ENCODE results near the gene GOLGA6L24.
A peak's percentile ranks its signal among the peaks of the same experiment; 100 is the strongest.
"Not testable (repeated sequence)": the region's sequence is repeated elsewhere in the genome, so short reads cannot be mapped to it uniquely, and the experiment has no call there.

The GOLGA6L24 gene, protein sequence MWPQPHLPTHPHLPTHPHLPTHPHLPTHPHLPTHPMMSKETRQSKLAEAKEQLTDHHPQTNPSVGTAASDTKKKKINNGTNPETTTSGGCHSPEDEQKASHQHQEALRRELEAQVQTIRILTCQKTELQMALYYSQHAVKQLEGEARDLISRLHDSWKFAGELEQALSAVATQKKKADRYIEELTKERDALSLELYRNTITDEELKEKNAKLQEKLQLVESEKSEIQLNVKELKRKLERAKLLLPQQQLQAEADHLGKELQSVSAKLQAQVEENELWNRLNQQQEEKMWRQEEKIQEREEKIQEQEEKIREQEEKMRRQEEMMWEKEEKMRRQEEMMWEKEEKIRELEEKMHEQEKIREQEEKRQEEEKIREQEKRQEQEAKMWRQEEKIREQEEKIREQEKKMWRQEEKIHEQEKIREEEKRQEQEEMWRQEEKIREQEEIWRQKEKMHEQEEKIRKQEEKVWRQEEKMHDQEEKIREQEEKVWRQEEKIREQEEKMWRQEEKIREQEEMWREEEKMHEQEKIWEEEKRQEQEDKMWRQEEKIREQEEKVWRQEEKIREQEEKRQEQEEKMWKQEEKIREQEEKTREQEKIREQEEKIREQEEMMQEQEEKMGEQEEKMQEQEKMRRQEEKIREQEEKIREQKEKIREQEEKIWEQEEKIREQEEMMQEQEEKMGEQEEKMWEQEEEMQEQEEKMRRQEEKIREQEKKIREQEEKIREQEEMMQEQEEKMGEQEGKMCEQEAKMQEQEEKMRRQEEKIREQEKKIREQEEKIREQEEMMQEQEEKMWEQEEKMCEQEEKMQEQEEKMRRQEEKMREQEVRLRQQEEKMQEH

GRCh38 chr15:28357984-28358383, at the start of gene GOLGA6L24:
GOLGA6L24 (minus strand) TSS chr15:28358084; CDS start chr15:28358023, 61 bp downstream.
- not testable (repeated sequence) for H3K9ac ChIP-seq (ENCODE audit: insufficient read length); H3K27ac ChIP-seq; H3K4me3 ChIP-seq; DNase-seq (ENCODE audit: low read depth, low spot score); H3K36me3 ChIP-seq (ENCODE audit: insufficient read depth, low read length); H3K9me3 ChIP-seq (ENCODE audit: low read depth, low read length)

DNA sequence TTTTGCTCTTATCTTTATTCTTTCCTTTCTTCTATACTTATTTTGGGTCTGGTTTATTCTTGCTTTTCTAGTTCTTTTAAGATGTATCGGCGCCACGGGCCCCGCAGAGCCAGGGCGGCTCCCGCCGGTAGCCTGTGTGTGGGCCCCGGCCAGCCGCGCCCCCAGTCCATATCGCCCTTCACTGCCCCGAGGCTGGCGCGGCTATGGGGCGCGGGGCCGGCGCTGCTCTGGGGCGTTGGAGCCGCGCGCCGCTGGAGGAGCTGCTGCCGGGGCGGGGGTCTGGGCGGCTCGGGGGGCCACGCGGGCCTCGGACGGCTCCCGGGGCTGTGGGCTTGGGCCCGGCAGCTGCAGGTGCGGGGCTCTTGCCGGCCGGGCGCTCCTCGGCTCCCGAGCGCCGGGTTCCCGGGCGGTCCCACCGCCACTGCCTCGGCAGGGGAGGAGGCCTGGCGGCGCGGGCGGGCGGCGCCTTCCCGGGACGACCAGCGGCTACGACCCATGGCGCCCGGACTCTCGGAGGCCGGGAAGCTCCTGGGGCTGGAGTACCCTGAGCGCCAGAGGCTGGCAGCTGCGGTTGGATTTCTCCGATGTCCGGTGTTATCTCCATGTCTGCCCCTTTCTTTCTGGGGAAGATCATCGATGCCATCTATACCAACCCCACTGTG, 45.0 kb upstream of the GOLGA6L24 start:
- not testable (repeated sequence) for H3K4me3 ChIP-seq; H3K27ac ChIP-seq; H3K36me3 ChIP-seq (ENCODE audit: insufficient read depth, low read length); DNase-seq (ENCODE audit: low read depth, low spot score); H3K9ac ChIP-seq (ENCODE audit: insufficient read length); H3K9me3 ChIP-seq (ENCODE audit: low read depth, low read length)

DNA sequence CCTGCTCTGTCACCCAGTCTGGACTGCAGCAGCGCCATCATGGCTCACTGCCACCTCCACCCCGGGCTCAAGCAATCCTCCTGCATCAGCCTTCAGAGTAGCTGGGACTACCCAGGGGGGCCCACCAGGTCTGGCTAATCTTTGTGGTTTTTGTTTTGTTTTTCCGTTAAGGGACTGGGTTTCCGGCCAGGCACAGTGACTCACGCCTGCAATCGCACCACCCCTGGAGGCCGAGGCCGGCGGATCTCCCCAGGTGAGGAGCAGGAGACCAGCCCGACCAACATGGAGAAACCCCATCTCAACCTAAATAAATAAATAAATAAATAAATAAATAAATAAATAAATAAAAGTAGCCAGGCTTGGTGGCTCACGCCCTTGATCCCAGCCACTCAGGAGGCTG, 38.1 kb upstream of the GOLGA6L24 start:
- DNase-seq (ENCODE audit: low read depth, low spot score); H3K36me3 ChIP-seq (ENCODE audit: insufficient read depth, low read length); H3K4me3 ChIP-seq; H3K9me3 ChIP-seq (ENCODE audit: low read depth, low read length); H3K9ac ChIP-seq (ENCODE audit: insufficient read length); H3K27ac ChIP-seq: not testable (repeated sequence)

- DNase-seq (ENCODE audit: low read depth, low spot score); H3K9ac ChIP-seq (ENCODE audit: insufficient read length); H3K27ac ChIP-seq; H3K36me3 ChIP-seq (ENCODE audit: insufficient read depth, low read length); H3K4me3 ChIP-seq; H3K9me3 ChIP-seq (ENCODE audit: low read depth, low read length): not testable (repeated sequence)
Measured at GRCh38 chr15:28380053-28380452, 22.2 kb upstream of the GOLGA6L24 start.

GRCh38 chr15:28378364-28378763, 20.5 kb upstream of the GOLGA6L24 start, which contains the start of gene GOLGA8F:
GOLGA8F (plus strand) TSS chr15:28378664; CDS start chr15:28378762, 98 bp downstream.
- not testable (repeated sequence) for H3K4me3 ChIP-seq; H3K9ac ChIP-seq (ENCODE audit: insufficient read length); H3K9me3 ChIP-seq (ENCODE audit: low read depth, low read length); H3K27ac ChIP-seq; DNase-seq (ENCODE audit: low read depth, low spot score); H3K36me3 ChIP-seq (ENCODE audit: insufficient read depth, low read length)

DNA sequence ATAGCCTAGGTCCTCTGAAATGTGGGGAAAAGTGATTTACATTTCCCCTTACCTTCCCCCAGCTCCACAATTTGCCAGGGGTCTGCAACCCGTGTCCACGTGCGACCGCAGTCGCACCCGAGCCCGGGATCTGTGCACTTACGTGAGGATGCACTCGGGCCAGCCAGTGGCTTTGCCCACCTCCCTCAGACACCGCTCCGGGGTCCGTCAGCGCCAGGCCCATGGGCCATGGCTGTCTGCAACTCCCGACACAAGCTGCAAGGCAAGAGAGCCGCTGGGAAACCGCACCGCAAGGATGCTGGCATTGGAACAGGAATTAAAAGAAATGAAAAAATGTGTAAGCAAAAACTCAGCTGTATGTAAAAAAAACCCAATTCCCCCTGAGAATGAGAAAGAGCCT, 7.6 kb upstream of the GOLGA6L24 start:
- not testable (repeated sequence) for H3K9me3 ChIP-seq (ENCODE audit: low read depth, low read length); H3K27ac ChIP-seq; H3K4me3 ChIP-seq; H3K36me3 ChIP-seq (ENCODE audit: insufficient read depth, low read length); H3K9ac ChIP-seq (ENCODE audit: insufficient read length); DNase-seq (ENCODE audit: low read depth, low spot score)

DNA sequence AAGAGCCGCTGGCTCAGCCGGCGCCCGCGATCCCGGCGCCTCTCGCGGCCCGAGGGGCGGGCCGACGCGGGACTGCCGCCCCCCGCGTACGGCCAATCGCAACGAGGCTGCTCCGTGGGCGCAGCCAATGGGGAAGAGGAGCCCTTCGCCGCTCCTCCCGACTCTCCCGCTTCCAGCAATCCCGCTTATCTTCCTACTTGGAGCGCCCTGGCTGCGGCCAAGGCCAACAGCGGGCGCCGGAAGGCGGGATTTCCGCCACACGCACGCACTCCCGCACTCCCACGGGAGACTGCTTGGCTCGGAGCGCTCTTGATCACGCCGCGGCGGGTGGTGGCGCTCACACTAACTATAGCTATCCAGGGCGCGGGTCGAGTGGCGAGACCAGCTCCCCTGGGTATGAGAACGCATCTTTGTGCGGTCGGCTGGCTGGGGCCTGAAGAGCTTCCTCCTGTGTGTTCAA, 35.7 kb downstream of the GOLGA6L24 start, which contains the start of gene HERC2:
Gene HERC2, minus strand, starts transcription at position 51 of the 460 bp plus-strand sequence. CDS start 746 bp downstream, outside the sequence.
- H3K4me3 ChIP-seq: peak within 1 kb of the TSS; percentile 57

GRCh38 chr15:28321358-28322078, 36.4 kb downstream of the GOLGA6L24 start:
- Histone ChIP-seq H3K4me3 (peak overlapping the region; percentile 57), H3K36me3 (ENCODE audit: insufficient read depth, low read length) (peaks cover 16% of the 10 kb centered on the region)
- not testable (repeated sequence) for DNase-seq (ENCODE audit: low read depth, low spot score); H3K27ac ChIP-seq; H3K9me3 ChIP-seq (ENCODE audit: low read depth, low read length); H3K9ac ChIP-seq (ENCODE audit: insufficient read length)

More for the DNA sequence above, 35.7 kb downstream of the GOLGA6L24 start, which contains the start of gene HERC2:
- H3K36me3 ChIP-seq (ENCODE audit: insufficient read depth, low read length): peaks cover 10% of the 10 kb centered on the region
- not testable (repeated sequence) for H3K9ac ChIP-seq (ENCODE audit: insufficient read length); H3K27ac ChIP-seq; DNase-seq (ENCODE audit: low read depth, low spot score); H3K9me3 ChIP-seq (ENCODE audit: low read depth, low read length)

DNA sequence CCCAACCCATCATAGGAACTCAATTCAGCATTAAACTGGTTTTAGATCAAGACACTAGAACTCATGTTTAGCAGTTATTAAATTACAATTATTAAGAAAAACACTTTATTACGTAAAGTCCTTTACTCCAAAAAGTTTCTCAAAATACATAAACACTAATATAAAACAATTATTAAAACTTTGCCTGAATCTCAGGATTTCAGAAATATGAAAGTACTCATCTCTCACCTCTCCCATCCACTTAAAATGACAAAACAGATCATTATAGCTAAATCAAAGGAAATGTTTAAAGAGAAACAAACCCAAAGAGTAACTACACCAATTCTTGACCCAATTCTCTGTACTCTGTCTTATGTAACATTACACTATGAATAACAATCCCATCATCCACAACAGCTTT, 38.2 kb downstream of the GOLGA6L24 start:
- not testable (repeated sequence) for H3K4me3 ChIP-seq; H3K9ac ChIP-seq (ENCODE audit: insufficient read length); H3K27ac ChIP-seq; DNase-seq (ENCODE audit: low read depth, low spot score); H3K9me3 ChIP-seq (ENCODE audit: low read depth, low read length)
- H3K36me3 ChIP-seq (ENCODE audit: insufficient read depth, low read length): peaks cover 24% of the 10 kb centered on the region

GRCh38 chr15:28318828-28319227, 39.1 kb downstream of the GOLGA6L24 start:
- H3K27ac ChIP-seq; H3K4me3 ChIP-seq; DNase-seq (ENCODE audit: low read depth, low spot score); H3K9me3 ChIP-seq (ENCODE audit: low read depth, low read length); H3K9ac ChIP-seq (ENCODE audit: insufficient read length): not testable (repeated sequence)
- H3K36me3 ChIP-seq (ENCODE audit: insufficient read depth, low read length): peaks cover 29% of the 10 kb centered on the region

GRCh38 chr15:28318122-28318521, 39.8 kb downstream of the GOLGA6L24 start:
- not testable (repeated sequence) for H3K9me3 ChIP-seq (ENCODE audit: low read depth, low read length); DNase-seq (ENCODE audit: low read depth, low spot score); H3K4me3 ChIP-seq; H3K27ac ChIP-seq; H3K9ac ChIP-seq (ENCODE audit: insufficient read length)
- peaks cover 33% of the 10 kb centered on the region for H3K36me3 ChIP-seq (ENCODE audit: insufficient read depth, low read length)

GRCh38 chr15:28316958-28317357, 40.9 kb downstream of the GOLGA6L24 start:
- H3K27ac ChIP-seq; DNase-seq (ENCODE audit: low read depth, low spot score); H3K9ac ChIP-seq (ENCODE audit: insufficient read length); H3K4me3 ChIP-seq; H3K9me3 ChIP-seq (ENCODE audit: low read depth, low read length): not testable (repeated sequence)
- H3K36me3 ChIP-seq (ENCODE audit: insufficient read depth, low read length): peaks cover 33% of the 10 kb centered on the region

- not testable (repeated sequence) for H3K9ac ChIP-seq (ENCODE audit: insufficient read length); H3K9me3 ChIP-seq (ENCODE audit: low read depth, low read length); DNase-seq (ENCODE audit: low read depth, low spot score); H3K4me3 ChIP-seq; H3K27ac ChIP-seq
- H3K36me3 ChIP-seq (ENCODE audit: insufficient read depth, low read length): peaks cover 31% of the 10 kb centered on the region; the same call in 1 of the 2 replicates
Measured at GRCh38 chr15:28310454-28310853, 47.4 kb downstream of the GOLGA6L24 start.
